Measurements from ENCODE around the gene LILRB2. TPM values are rescaled to one million over a fixed set of nuclear protein-coding genes. Genes with fewer than 3 reads are reported as not detected.
"Not testable (repeated sequence)": the region's sequence is repeated elsewhere in the genome, so short reads cannot be mapped to it uniquely, and the experiment has no call there.

The LILRB2 gene
- total RNA-seq, 1 experiment from 2014 or later: not detected

- Mint-ChIP-seq H3K27me3 (ENCODE audit: insufficient read depth, unreplicated experiment) (peaks cover 37% of the 10 kb centered on the region), H3K4me1 (ENCODE audit: insufficient read depth, unreplicated experiment) (no peaks in the 10 kb centered on the region), H3K9me3 (ENCODE audit: unreplicated experiment) (no peaks in the 10 kb centered on the region), H3K4me3 (ENCODE audit: unreplicated experiment) (no peak overlapping the region), H3K27ac (ENCODE audit: low read depth, unreplicated experiment) (no peak overlapping the region), H3K36me3 (ENCODE audit: insufficient read depth, unreplicated experiment) (no peaks in the 10 kb centered on the region)
- peak; percentile 72 for TF ChIP-seq CTCF (IDR thresholded peaks at IDR 0.05; ENCODE audit: unreplicated experiment)
- peak; percentile 54 for DNase-seq (ENCODE audit: unreplicated experiment)
- ChIA-PET POLR2A (no interaction called here), CTCF (interaction anchor here (0.6 to 5.6 kb wide), 13 partner anchors 8 to 1926 kb away, joined by 3 to 79 read pairs (median 4); no protein-coding TSS in a partner anchor)
- BruUV-seq (replicated peaks): no TSS peak
- intact Hi-C loops (cut with micrococcal nuclease): loop anchor here (1.0 kb wide), 1 partner anchor 66 kb away; no protein-coding TSS in a partner anchor
Observed at GRCh38 chr19:54325194-54325621, 44.3 kb upstream of the LILRB2 start.

GRCh38 chr19:54324071-54324470, 43.2 kb upstream of the LILRB2 start:
- ChIA-PET CTCF (interaction anchor here (0.6 to 5.6 kb wide), 7 partner anchors 9 to 66 kb away, joined by 3 to 79 read pairs (median 3); no protein-coding TSS in a partner anchor), POLR2A (interaction anchor here (0.7 kb wide), 1 partner anchor 54 kb away, joined by 3 read pairs; no protein-coding TSS in a partner anchor)
- Mint-ChIP-seq H3K4me3 (ENCODE audit: unreplicated experiment) (no peak overlapping the region), H3K4me1 (ENCODE audit: insufficient read depth, unreplicated experiment) (no peaks in the 10 kb centered on the region), H3K27ac (ENCODE audit: low read depth, unreplicated experiment) (no peak overlapping the region), H3K27me3 (ENCODE audit: insufficient read depth, unreplicated experiment) (peaks cover 33% of the 10 kb centered on the region), H3K36me3 (ENCODE audit: insufficient read depth, unreplicated experiment) (no peaks in the 10 kb centered on the region), H3K9me3 (ENCODE audit: unreplicated experiment) (no peaks in the 10 kb centered on the region)
- BruUV-seq (replicated peaks): no TSS peak
- no peak for TF ChIP-seq CTCF (IDR thresholded peaks at IDR 0.05; ENCODE audit: unreplicated experiment)
- intact Hi-C loops (cut with micrococcal nuclease): no loop called here
- no peak for DNase-seq (ENCODE audit: unreplicated experiment)

GRCh38 chr19:54322934-54323333, 42.0 kb upstream of the LILRB2 start:
- H3K36me3 Mint-ChIP-seq (ENCODE audit: insufficient read depth, unreplicated experiment); intact Hi-C loops (cut with micrococcal nuclease); H3K4me1 Mint-ChIP-seq (ENCODE audit: insufficient read depth, unreplicated experiment); H3K9me3 Mint-ChIP-seq (ENCODE audit: unreplicated experiment); H3K27ac Mint-ChIP-seq (ENCODE audit: low read depth, unreplicated experiment); H3K4me3 Mint-ChIP-seq (ENCODE audit: unreplicated experiment); BruUV-seq (replicated peaks); POLR2A ChIA-PET; DNase-seq (ENCODE audit: unreplicated experiment): not testable (repeated sequence)
- CTCF ChIA-PET: interaction anchor here (5.6 kb wide), 1 partner anchor 68 kb away, joined by 79 read pairs; no protein-coding TSS in a partner anchor
- H3K27me3 Mint-ChIP-seq (ENCODE audit: insufficient read depth, unreplicated experiment): peaks cover 27% of the 10 kb centered on the region

- POLR2A ChIA-PET; H3K9me3 Mint-ChIP-seq (ENCODE audit: unreplicated experiment); H3K36me3 Mint-ChIP-seq (ENCODE audit: insufficient read depth, unreplicated experiment); H3K27ac Mint-ChIP-seq (ENCODE audit: low read depth, unreplicated experiment); intact Hi-C loops (cut with micrococcal nuclease); BruUV-seq (replicated peaks); H3K4me3 Mint-ChIP-seq (ENCODE audit: unreplicated experiment); DNase-seq (ENCODE audit: unreplicated experiment); H3K4me1 Mint-ChIP-seq (ENCODE audit: insufficient read depth, unreplicated experiment): not testable (repeated sequence)
- CTCF ChIA-PET: interaction anchor here (0.6 to 1.5 kb wide), 3 partner anchors 35 to 110 kb away, joined by 3 read pairs; no protein-coding TSS in a partner anchor
- peaks cover 33% of the 10 kb centered on the region for H3K27me3 Mint-ChIP-seq (ENCODE audit: insufficient read depth, unreplicated experiment)
Observed at GRCh38 chr19:54322295-54322694, 41.4 kb upstream of the LILRB2 start.

GRCh38 chr19:54319892-54320670, 39.2 kb upstream of the LILRB2 start:
- H3K27ac Mint-ChIP-seq (ENCODE audit: low read depth, unreplicated experiment): no peak overlapping the region
- POLR2A ChIA-PET: no interaction called here
- CTCF ChIA-PET: interaction anchor here (0.5 to 2.1 kb wide), 3 partner anchors 71 to 883 kb away, joined by 3 to 9 read pairs (median 4); no protein-coding TSS in a partner anchor
- no peak for DNase-seq (ENCODE audit: unreplicated experiment)
- H3K9me3 Mint-ChIP-seq (ENCODE audit: unreplicated experiment): no peaks in the 10 kb centered on the region
- H3K4me3 Mint-ChIP-seq (ENCODE audit: unreplicated experiment): no peak overlapping the region
- no peaks in the 10 kb centered on the region for H3K36me3 Mint-ChIP-seq (ENCODE audit: insufficient read depth, unreplicated experiment)
- BruUV-seq (replicated peaks): no TSS peak
- intact Hi-C loops (cut with micrococcal nuclease): no loop called here
- TF ChIP-seq CTCF (IDR thresholded peaks at IDR 0.05; ENCODE audit: unreplicated experiment): no peak
- no peaks in the 10 kb centered on the region for H3K4me1 Mint-ChIP-seq (ENCODE audit: insufficient read depth, unreplicated experiment)
- peaks cover 47% of the 10 kb centered on the region for H3K27me3 Mint-ChIP-seq (ENCODE audit: insufficient read depth, unreplicated experiment)

All from MCF 10A (cell line).